Liver (tissue), 3 donors: ENCODE results near the gene TBC1D10A.

Source experiments
- EGR1 ChIP-seq, 2 donors: IDR thresholded peaks; 2 replicates each; pipeline ENCODE4 v1.6.1; 2016 to 2018; ENCODE audit warnings: antibody characterized with exemption in 2 of 2, low read depth in 2 of 2
- HNF4A ChIP-seq, 2 donors: conservative IDR thresholded peaks; 2 replicates each; pipeline ENCODE4 v1.6.1; 2016; ENCODE audit warnings: antibody characterized with exemption in 2 of 2, mild to moderate bottlenecking in 2 of 2
- NR2F2 ChIP-seq: IDR thresholded peaks from 2 replicates; pipeline ENCODE4 v1.6.1; 2016; ENCODE audit warnings: antibody characterized with exemption
- TAF1 ChIP-seq: conservative IDR thresholded peaks from 2 replicates; pipeline ENCODE4 v1.6.1; 2016; ENCODE audit warnings: antibody characterized with exemption, mild to moderate bottlenecking
- YY1 ChIP-seq: IDR thresholded peaks from 2 replicates; pipeline ENCODE4 v1.6.1; 2016; ENCODE audit warnings: antibody characterized with exemption, mild to moderate bottlenecking
- TF ChIP-seq, protein P1 (sequence below): fragments of 150-350 bp; IDR thresholded peaks from 2 replicates; pipeline ENCODE4 v1.5.1; 2017; ENCODE audit warnings: improper control_type of control experiment, low read depth, low read length; ENCODE audit not compliant: missing input control
- TF ChIP-seq, protein P2 (sequence below): IDR thresholded peaks from 2 replicates; pipeline ENCODE4 v1.6.1; 2016; ENCODE audit warnings: antibody characterized with exemption
- TF ChIP-seq, protein P3 (sequence below): IDR thresholded peaks from 2 replicates; pipeline ENCODE4 v1.6.1; 2016; ENCODE audit warnings: antibody characterized with exemption, mild to moderate bottlenecking
- donor health status: healthy.
- donor health status: healthy.

DNA sequence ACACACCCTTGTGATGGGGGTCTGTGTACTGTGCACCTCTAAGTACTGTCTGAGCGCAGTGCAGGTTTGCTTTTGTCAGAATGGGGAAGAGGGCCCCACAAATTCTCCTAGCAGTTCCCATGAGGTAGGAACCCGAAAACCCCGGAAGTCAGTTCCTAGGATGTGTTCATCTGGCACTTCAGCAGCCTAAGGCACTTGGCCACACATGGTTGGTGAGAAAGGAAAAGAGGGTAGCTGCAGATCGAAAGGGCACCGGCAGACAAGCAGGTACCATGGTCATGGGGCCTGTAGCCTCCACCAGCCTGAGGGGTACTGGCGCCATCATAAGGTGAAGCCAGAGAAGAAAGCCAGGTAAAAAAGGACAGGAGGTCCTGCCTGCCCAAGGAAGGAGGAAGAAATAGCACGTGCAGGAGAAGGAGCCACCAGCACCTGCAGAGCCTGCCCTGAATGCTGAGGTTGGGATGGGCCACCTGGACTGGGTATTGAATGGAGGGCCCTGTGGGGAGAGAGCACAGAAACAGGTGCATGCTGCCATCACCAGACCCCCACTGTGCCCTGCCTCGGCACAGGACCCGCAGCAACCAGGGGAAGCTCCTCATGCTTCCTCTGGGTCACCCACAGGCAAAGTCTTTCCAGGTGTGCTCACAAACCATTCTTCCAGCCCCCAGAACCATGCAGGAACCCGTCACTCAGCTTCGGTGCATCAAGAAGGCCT, 29.3 kb downstream of the TBC1D10A start:
- TF ChIP-seq, protein P1, sequence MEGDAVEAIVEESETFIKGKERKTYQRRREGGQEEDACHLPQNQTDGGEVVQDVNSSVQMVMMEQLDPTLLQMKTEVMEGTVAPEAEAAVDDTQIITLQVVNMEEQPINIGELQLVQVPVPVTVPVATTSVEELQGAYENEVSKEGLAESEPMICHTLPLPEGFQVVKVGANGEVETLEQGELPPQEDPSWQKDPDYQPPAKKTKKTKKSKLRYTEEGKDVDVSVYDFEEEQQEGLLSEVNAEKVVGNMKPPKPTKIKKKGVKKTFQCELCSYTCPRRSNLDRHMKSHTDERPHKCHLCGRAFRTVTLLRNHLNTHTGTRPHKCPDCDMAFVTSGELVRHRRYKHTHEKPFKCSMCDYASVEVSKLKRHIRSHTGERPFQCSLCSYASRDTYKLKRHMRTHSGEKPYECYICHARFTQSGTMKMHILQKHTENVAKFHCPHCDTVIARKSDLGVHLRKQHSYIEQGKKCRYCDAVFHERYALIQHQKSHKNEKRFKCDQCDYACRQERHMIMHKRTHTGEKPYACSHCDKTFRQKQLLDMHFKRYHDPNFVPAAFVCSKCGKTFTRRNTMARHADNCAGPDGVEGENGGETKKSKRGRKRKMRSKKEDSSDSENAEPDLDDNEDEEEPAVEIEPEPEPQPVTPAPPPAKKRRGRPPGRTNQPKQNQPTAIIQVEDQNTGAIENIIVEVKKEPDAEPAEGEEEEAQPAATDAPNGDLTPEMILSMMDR, result no peak
- TF ChIP-seq, protein P2, sequence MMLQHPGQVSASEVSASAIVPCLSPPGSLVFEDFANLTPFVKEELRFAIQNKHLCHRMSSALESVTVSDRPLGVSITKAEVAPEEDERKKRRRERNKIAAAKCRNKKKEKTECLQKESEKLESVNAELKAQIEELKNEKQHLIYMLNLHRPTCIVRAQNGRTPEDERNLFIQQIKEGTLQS, result no peak
- TF ChIP-seq EGR1 (IDR thresholded peaks at IDR 0.05; ENCODE audit: low read depth in 2 of 2), result no peak
- TF ChIP-seq HNF4A (conservative IDR thresholded peaks at IDR 0.05), result no peak
- no peak for TF ChIP-seq NR2F2
- TF ChIP-seq, protein P3, sequence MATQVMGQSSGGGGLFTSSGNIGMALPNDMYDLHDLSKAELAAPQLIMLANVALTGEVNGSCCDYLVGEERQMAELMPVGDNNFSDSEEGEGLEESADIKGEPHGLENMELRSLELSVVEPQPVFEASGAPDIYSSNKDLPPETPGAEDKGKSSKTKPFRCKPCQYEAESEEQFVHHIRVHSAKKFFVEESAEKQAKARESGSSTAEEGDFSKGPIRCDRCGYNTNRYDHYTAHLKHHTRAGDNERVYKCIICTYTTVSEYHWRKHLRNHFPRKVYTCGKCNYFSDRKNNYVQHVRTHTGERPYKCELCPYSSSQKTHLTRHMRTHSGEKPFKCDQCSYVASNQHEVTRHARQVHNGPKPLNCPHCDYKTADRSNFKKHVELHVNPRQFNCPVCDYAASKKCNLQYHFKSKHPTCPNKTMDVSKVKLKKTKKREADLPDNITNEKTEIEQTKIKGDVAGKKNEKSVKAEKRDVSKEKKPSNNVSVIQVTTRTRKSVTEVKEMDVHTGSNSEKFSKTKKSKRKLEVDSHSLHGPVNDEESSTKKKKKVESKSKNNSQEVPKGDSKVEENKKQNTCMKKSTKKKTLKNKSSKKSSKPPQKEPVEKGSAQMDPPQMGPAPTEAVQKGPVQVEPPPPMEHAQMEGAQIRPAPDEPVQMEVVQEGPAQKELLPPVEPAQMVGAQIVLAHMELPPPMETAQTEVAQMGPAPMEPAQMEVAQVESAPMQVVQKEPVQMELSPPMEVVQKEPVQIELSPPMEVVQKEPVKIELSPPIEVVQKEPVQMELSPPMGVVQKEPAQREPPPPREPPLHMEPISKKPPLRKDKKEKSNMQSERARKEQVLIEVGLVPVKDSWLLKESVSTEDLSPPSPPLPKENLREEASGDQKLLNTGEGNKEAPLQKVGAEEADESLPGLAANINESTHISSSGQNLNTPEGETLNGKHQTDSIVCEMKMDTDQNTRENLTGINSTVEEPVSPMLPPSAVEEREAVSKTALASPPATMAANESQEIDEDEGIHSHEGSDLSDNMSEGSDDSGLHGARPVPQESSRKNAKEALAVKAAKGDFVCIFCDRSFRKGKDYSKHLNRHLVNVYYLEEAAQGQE, result no peak
- no peak for TF ChIP-seq TAF1
- TF ChIP-seq YY1, result no peak
